GM18502 (cell line): ENCODE data around the gene OSER1.

Source experiments
- ATAC-seq: cut with Tn5 transposase; IDR thresholded peaks from one replicate; pipeline ENCODE4 v1.9.1; 2021; ENCODE audit warnings: mild to moderate bottlenecking; ENCODE audit not compliant: unreplicated experiment, poor library complexity

The OSER1 gene

GRCh38 chr20:44181611-44182010, 29.0 kb downstream of the OSER1 start:
- ATAC-seq: no peak

DNA sequence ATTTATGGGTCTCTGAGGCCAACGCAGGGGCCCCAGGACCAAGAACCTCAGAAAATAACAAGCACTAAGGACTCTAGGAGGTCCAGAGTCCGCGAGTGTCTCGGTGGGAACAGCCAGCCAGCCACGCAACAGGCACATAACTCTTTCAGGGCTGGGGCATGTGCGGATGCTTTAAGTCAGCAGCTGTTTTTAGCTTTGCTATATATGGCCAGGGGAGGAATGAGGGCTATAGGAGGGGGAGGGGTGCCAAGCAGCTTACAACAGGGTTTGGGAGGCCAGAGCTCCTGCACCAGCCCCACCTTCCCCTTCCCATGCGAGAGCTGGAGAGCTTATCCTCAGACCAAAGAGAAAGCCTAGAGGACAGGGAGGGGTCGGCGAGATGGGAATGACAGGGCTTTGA, 29.8 kb downstream of the OSER1 start:
- no peak for ATAC-seq

DNA sequence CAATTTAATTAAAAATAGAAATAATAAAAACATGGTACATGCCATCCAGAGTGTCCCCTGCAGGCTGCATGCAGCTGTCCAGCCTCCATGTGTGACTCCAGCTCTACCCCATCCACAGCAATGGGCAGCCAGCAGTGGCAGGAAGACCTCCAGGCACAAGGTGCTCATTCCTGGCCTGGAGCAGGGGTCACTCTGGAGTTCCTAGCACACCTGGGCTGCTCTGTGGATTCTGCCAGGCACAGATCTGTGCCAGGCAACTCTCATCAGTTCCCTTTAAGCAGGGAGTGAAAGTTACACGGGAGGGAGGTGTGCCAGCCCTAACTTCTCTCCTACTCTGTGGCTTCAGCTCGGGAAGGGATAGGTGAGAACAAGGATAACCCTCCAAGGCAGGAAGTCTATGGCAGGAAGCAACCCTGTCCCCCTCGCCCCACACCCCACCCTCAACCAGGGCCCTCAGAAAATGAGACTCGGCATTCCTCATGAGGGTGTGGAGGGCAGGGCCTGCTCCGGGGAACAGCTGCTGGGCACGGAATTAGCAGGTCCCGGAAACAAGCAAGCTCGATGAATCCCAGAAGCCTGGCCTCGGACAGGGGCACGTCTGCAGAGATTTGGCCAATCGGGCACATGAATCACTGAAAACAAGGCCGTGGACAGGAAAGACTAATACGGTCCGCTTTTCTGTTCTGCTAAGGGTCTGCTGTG, 33.6 kb downstream of the OSER1 start:
- no peak for ATAC-seq

GRCh38 chr20:44174996-44175765, 35.4 kb downstream of the OSER1 start:
- ATAC-seq: no peak

- no peak for ATAC-seq
These were observed 36.7 kb downstream of the OSER1 start for GRCh38 chr20:44173846-44174245.

GRCh38 chr20:44173116-44173515, 37.5 kb downstream of the OSER1 start:
- ATAC-seq: no peak

DNA sequence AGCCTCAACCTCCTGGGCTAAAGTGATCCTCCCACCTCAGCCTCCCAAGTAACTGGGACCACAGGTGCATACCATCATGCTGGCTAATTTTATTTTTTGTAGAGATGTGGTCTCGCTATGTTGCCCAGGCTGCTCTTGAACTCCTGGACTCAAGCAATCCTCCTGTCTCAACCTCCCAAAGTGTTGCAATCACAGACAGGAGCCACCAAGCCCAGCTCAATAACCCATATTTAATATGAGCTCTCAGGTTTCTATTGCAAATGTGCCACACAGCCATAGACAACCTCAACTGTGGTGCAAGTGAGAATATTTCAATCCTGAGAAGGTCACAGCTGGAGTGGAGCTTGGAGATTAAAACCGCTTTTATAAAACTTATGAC, 38.0 kb downstream of the OSER1 start:
- ATAC-seq: no peak

- no peak for ATAC-seq
These were observed 38.6 kb downstream of the OSER1 start for GRCh38 chr20:44171775-44172571.

DNA sequence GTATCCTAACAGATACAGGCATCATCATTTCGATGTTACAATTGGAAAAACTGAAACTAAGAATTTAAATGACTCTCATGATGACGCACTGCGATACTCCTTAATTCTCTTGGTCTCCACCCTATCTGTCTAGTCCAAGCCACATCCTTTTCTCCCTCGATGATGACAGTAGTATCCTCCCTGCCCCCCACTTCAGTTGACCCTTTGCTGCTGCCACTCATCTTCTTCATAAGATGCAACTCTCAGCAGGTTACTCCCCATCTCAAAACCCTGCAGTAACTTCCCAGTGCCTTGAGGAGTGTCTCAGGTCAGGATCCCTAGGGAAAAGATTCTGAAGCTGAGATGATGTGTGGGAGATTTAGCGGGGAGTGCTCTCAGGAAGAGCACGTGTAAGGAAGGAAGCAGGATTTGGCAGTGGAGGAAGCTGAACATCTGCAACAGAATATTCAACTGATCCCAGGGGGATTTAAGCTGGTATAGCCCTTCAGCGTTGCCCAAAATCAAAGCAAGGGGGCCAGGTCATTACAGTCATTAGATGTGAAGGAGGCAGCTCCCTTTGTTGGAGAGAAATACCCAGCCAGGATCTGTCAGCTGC, 39.7 kb downstream of the OSER1 start:
- no peak for ATAC-seq

- ATAC-seq: no peak
These were observed 42.8 kb downstream of the OSER1 start for GRCh38 chr20:44167736-44168135.

- ATAC-seq: no peak
These were observed 44.1 kb downstream of the OSER1 start for GRCh38 chr20:44166477-44166876.

DNA sequence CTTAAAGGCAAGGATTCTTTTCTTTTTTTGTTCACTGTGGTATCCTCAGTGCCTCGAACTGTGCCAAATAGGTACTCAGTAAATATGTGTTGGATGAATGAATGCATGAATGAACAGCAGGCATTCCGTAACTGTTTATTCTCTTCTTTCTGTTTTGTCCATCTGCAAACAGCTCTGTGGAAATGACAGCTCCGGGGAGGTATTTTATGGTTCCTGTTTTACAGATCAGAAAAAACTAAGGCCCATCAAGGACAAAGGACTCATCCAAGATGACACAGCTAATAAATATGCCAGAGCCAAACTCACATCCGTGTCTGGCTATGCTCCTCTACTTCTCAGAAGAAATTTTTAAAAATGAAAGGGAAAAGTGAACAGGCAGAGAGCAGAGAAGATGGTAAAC, 44.6 kb downstream of the OSER1 start:
- no peak for ATAC-seq

DNA sequence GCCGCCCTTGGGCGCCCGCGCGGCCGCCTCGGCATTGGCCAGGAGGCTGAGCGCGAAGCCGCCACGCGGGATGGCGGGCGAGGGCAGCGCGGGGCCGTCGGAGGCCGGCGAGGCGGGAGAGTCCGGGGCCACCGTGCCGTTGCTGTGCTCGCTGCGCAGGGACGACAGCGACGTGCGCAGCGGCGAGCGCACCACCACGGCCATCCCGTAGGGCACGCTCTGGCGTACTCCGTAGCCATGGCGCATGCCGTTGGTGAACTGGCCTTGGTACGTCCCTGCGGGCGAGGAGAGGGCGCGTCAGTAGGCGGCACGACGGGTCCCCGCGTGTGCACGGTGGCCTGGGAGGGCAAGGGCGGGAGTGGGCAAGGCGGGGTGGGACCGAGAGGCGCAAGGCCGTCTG, 50.4 kb downstream of the OSER1 start:
- no peak for ATAC-seq

DNA sequence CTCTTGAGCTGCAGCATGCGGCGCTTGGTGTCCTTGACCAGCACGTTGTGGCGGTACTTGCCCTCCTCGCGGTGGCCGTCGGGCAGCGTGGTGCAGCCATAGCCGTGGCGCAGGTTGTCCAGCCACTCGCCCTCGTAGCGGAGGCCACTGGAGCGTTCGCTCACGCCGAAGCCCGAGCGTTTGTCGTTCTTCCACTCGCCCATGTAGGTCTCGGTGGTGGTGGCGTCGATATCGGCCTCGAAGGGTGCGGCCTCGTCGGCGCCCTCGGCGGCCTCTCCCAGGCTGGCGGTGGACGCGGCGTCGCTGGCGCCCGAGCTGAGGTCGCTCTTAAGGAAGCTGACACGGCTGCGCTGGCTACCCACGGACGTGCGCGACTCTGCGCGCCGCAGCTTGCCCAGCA, 50.9 kb downstream of the OSER1 start:
- ATAC-seq: no peak

- ATAC-seq: no peak
These were observed 51.4 kb downstream of the OSER1 start for GRCh38 chr20:44159125-44159524.

- no peak for ATAC-seq
These were observed 53.5 kb downstream of the OSER1 start for GRCh38 chr20:44157061-44157460.

DNA sequence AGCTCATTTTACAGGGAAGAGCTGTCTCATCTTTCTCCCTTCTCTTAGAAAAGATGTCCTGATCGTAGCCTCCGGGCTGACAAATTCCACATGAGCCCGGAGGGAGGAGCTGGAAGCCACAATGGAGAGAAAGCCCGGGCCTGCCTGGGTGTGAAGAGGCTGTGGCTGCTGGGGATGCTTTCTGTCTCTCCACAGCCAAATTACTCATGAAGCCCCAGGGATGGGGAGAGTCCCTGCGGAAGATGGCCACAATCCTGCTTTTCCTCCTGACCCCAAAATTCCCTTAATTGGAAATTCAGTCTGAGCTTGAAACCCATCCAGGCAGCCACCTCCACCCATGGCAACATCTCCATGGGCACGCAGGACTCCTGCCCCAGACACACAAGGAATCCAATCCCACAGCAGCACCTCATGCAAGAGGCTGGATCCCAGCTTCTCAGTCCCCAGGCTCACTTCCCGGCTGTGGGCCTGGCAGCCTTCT, 56.0 kb downstream of the OSER1 start:
- ATAC-seq: no peak

- no peak for ATAC-seq
These were observed 56.9 kb downstream of the OSER1 start for GRCh38 chr20:44153636-44154043.

GRCh38 chr20:44151621-44152416, 58.8 kb downstream of the OSER1 start:
- no peak for ATAC-seq

- no peak for ATAC-seq
These were observed 64.3 kb downstream of the OSER1 start for GRCh38 chr20:44146272-44146671.
